GM12892 (cell line): ENCODE data around the gene CFAP43.

Experiments used
- DNase-seq: peaks from one replicate; pipeline ENCODE4 v3.0.0; 2011; ENCODE audit not compliant: insufficient read length
- FAIRE-seq: peaks from 2 replicates; lab custom pipeline; 2011; peaks lifted over from hg19 to GRCh38; lab: Jason Lieb, UNC
- POLR2A ChIP-seq: IDR thresholded peaks from 2 replicates; pipeline ENCODE4 v1.6.1; 2011; ENCODE audit warnings: low read depth, low read length, control low read depth
- POLR2AphosphoS5 ChIP-seq: IDR thresholded peaks from 2 replicates; pipeline ENCODE4 v1.6.1; 2011; ENCODE audit warnings: low read depth, low read length, control low read depth
- TAF1 ChIP-seq: IDR thresholded peaks from 2 replicates; pipeline ENCODE4 v1.6.1; 2011; ENCODE audit warnings: low read depth, mild to moderate bottlenecking, control low read depth, low read length, borderline replicate concordance

The CFAP43 gene

DNA sequence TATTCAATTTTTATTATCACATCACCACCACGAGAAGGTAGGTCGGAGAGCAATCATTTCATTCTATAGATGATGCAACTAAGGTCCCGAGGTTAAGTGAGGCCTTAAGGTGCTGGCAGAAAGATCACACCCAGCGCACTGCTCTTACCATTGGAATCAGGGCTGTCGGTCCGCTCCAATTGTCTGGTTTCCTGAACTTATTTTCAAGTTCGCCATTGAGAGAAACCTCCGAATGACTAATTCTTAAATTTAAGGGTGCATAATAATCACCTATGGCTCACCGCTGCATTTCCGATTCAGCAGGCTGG lies 36.2 kb upstream of the CFAP43 start:
- DNase-seq (no peak), FAIRE-seq (no peak)
- TF ChIP-seq POLR2A, result no peak
- no peak for TF ChIP-seq POLR2AphosphoS5
- no peak for TF ChIP-seq TAF1

DNA sequence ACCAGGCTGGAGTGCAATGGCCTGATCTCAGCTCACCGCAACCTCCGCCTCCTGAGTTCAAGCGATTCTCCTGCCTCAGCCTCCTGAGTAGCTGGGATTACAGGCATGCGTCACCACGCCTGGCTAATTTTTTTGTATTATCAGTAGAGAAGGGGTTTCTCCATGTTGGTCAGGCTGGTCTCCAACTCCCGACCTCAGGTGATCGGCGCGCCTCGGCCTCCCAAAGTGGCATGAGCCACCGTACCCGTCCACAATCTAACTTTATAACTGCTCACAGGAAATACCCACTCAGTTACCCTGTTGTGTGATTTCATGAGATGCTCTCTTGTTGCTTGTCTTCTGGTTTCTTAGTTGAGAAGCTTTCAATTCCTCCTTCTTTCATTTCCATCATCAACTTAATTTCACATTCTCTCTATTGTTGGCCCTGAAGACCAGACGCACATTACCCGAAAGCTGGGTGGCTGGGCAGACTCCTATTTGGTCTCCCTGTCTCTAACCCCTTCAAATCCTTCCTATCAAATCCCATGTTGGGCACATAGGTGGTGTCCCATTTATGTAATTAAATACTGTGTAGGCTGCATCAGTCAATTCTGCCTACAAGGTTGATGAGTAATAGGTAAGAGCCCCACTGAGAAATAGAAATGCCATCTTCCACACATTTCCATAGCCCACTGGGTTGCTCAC lies 35.7 kb upstream of the CFAP43 start:
- no peak for DNase-seq
- FAIRE-seq, result peak; percentile 85
- TF ChIP-seq POLR2AphosphoS5, result no peak; the same call in 1 of the 2 replicates
- peak; percentile 9; the same call in 1 of the 2 replicates for TF ChIP-seq POLR2A

DNA sequence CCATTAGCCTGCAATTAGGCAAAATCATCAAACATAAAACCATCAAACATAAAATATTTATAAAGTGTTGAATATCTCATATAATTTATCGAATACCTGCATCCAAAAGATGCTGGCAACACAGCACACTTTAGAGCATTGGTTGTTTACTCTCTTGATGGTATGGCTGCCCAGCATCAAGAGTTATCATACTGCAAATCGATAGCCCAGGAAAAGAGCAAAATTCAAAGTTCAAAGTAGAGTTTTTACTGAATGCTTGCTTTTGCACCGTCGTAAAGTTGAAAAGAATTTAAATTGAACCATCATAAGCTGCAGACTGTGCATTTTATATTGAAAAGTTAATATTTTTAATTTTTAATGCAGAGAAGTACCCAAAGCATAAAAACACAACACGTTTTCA lies 32.6 kb upstream of the CFAP43 start:
- DNase-seq, result no peak
- FAIRE-seq, result no peak
- TF ChIP-seq TAF1 (no peak), POLR2AphosphoS5 (no peak), POLR2A (no peak)

DNA sequence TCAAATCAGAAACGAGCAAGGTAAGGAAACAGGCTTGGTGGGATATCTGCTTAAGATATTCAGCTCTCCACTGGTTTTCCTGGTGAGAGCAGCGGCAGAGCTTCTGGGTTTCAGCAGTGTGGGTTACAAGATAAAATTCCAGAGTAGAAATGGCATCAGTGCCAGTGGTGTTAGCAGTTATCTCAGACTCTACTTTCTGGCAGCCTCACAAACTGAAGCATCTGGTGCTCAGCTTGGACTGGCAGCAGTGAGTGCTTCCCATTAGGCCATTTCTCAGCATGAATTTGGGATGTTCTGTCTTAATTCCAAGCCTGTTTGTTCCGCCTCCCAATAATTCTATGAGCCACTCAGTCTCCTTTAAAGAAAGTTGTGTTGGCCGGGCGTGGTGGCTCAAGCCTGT lies 29.9 kb upstream of the CFAP43 start:
- TF ChIP-seq POLR2A, result no peak
- no peak for TF ChIP-seq POLR2AphosphoS5
- no peak for TF ChIP-seq TAF1
- DNase-seq (no peak), FAIRE-seq (no peak)

DNA sequence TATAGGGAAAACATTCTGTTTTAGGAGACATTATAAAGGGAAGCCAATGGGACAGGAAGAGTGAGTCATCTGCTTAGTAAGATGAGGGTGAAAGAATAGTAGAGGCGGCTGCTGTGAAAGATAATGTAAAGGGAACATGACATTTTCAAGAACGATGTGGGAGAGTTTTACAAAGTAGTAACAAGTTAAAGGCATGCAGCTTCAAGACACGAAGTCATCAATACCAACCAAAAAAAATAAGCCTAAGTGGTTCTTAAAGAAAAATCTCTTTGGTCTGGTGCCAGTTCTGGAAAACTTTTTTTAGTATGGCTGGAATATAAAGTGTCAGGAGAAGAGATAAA lies 28.6 kb upstream of the CFAP43 start:
- DNase-seq, result no peak

DNA sequence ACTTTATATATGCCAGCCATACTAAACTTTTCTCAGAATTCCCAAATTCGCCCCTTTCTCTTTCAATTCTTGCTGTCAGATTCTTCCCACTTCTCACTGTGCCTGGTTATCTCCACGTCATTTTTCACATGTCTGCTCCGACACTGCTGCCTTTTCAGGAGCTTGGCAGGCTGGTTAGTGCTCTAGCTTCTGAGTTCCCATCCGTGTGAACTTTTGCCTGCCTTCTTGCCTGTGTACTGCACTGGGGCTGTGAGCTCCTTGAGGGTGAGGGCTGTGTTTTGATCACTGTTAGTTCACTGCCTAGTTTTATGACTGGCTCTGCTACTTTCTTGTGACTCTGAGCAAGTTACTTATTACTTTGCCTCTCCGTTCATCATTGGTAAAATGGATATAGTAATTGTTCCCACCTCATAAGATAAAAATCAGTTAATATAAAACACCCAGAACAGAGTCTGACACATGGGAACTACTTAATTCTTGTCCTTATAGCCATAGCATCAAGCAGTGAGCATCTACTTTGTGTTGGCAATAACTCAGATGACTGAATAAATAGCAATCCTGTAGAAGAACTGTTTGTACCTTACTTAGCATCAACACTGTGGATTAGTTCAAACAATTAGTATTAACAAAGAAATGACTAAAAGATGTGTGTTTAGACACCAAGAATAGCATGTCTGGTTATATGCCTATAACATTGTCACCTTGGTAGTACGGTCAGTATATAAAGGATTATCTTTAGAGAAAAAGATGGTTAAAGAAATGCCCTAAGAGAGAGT lies 28.0 kb upstream of the CFAP43 start:
- TF ChIP-seq POLR2A (no peak), TAF1 (no peak), POLR2AphosphoS5 (no peak)
- DNase-seq (no peak), FAIRE-seq (no peak)

More for the DNA sequence above, 28.6 kb upstream of the CFAP43 start:
- FAIRE-seq, result no peak
- TF ChIP-seq POLR2AphosphoS5 (no peak), POLR2A (no peak), TAF1 (no peak)

DNA sequence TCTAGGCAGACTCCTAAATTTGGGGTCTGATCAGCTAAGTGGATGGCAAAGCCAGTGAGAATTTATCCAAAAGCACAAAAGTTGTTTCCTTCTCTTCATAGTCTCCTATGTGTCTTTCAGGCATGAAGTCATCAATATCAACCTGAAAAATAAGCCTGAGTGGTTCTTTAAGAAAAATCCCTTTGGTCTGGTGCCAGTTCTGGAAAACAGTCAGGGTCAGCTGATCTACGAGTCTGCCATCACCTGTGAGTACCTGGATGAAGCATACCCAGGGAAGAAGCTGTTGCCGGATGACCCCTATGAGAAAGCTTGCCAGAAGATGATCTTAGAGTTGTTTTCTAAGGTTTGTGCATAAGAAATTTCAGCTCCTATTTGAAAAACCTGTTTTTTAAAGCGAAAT lies 27.3 kb upstream of the CFAP43 start:
- FAIRE-seq (no peak), DNase-seq (no peak)
- TF ChIP-seq POLR2A (0 out of 2 replicates have a peak, but pooled peaks have one; percentile 15), TAF1 (no peak)

DNA sequence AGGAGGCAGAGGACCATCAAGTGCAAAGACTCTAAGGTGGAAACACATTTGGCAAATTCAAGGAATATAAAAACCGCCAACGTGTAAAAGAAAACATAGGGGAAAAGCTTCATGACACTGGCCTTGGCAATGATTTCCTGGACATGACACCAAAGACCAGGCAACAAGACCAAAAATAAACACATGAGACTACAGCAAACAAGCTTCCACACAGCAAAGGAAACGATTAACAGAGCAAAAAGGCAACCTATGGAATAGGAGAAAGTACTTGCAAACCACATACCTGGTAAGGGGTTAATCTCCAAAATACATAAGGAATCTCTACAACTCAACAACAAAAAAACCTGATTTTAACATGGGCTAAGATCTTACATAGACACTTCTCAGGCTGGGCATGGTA lies 26.0 kb upstream of the CFAP43 start:
- no peak for DNase-seq
- no peak for FAIRE-seq
- TF ChIP-seq TAF1 (no peak), POLR2A (no peak), POLR2AphosphoS5 (no peak)

DNA sequence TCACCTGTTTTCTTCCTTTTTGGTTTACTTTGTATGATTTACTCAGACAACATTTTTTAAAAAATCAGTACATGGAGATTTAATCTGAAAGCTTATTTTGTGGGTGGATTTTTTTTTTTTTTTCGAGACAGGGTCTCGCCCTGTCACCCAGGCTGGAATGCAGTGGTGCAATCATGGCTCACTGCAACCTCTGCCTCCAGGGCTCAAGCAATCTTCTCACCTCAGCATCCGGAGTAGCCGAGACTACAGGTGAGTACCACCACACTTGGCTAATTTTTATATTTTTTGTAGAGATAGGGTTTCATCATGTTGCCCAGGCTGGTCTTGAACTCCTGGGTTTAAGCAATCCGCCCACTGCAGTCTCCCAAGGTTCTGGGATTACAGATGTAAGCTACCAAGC lies 25.1 kb upstream of the CFAP43 start:
- FAIRE-seq (no peak), DNase-seq (no peak)
- TF ChIP-seq POLR2AphosphoS5 (no peak), POLR2A (no peak), TAF1 (no peak)

DNA sequence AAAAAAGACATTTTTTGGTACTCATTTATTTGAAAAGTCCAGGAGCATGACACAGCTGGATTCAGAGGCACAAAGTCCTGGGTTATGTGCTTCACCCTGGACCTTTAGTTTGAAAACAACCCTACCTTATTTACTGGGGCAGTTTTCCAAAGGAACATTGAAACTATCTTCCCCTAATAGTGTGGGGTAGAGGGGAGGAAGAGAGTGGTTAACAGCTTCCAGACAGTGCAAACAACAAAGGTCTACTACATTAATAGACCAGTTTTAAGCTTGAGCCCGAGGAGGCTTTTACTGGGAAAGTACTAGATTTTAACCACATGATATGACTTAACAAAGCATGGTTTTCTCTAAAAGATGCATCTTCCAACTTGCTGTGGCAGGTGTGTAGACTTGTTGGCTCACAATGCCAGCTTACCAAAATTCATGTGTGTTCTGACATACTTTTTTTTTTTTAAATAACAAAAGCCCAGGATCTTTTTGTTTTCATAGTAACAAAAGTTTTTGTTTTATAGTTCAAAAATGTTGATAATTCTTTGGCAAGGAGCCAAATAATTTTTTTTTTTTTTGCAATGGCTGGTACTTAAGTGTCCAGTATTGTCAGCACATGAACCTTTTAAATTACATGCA lies 24.3 kb upstream of the CFAP43 start:
- TF ChIP-seq POLR2AphosphoS5, result no peak
- TF ChIP-seq POLR2A, result no peak
- TF ChIP-seq TAF1, result no peak
- no peak for DNase-seq
- no peak for FAIRE-seq

DNA sequence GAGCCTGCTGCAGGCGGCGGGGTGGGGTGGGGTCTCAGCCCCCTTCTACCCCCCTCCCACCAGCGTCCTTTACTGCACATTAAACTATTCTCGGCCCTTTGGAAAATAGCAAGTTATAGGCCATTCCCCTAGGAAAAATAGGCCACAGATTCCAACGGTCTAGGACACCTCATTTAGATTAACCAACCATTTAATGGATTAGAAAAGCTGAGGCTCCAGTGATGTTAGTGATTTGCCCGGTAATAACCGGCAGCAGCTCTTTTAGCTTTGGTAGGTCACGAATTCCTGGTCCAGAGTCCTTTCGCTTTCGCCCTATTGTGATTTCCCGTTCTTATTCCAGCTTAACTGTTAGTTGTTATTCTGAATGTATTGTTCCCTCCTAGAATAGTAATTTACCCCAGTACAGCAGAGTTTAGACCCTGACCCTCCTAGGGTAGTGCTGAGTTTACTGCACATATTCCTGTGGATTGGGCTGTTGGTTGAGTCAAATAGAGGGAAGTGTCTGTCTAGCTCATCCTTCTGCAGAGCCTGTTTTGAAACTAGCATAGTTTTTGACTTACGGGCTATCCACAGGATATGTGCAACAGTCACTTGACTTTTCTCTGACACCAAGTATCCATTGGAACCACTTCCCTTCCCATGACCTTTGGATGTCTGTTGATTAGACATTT lies 23.3 kb upstream of the CFAP43 start:
- no peak for TF ChIP-seq POLR2A
- no peak for TF ChIP-seq TAF1
- TF ChIP-seq POLR2AphosphoS5, result no peak
- DNase-seq (no peak), FAIRE-seq (peak; percentile 71)
